H9 (cell line): Measurements from ENCODE around the gene ADGRB3. TPM values are rescaled to one million over a fixed set of nuclear protein-coding genes. Genes with fewer than 3 reads are reported as not detected.

Experiments used
- DNase-seq: peaks from one replicate; pipeline ENCODE4 v3.0.0-alpha.2; 2017
- H2AFZ ChIP-seq: one replicate; pipeline ENCODE4 v1.6.1; 2013; ENCODE audit warnings: mild to moderate bottlenecking, low read length, control low read depth, moderate library complexity
- H2AK5ac ChIP-seq: 2 replicates; pipeline ENCODE4 v1.6.1; 2013; ENCODE audit warnings: low read length, control low read depth, mixed read lengths; ENCODE audit not compliant: insufficient read length
- H2BK120ac ChIP-seq: one replicate; pipeline ENCODE4 v1.6.1; 2013; ENCODE audit warnings: low read depth, mild to moderate bottlenecking, low read length, control low read depth, inconsistent platforms; ENCODE audit not compliant: poor library complexity, severe bottlenecking
- H2BK12ac ChIP-seq: 2 replicates; pipeline ENCODE4 v1.6.1; 2013; ENCODE audit warnings: low read length, control low read depth, mixed read lengths, low read depth; ENCODE audit not compliant: insufficient read length
- H2BK15ac ChIP-seq: 2 replicates; pipeline ENCODE4 v1.6.1; 2013; ENCODE audit warnings: low read depth, low read length, control low read depth
- H2BK20ac ChIP-seq: one replicate; pipeline ENCODE4 v1.6.1; 2013; ENCODE audit warnings: low read depth, mild to moderate bottlenecking, low read length, control low read depth, inconsistent platforms; ENCODE audit not compliant: poor library complexity, severe bottlenecking
- H2BK5ac ChIP-seq: 2 replicates; pipeline ENCODE4 v1.6.1; 2013; ENCODE audit warnings: low read length, control low read depth, mixed read lengths; ENCODE audit not compliant: insufficient read length
- H3K14ac ChIP-seq: 2 replicates; pipeline ENCODE4 v1.6.1; 2013; ENCODE audit warnings: low read length, control low read depth; ENCODE audit not compliant: insufficient read depth
- H3K18ac ChIP-seq: 2 replicates; pipeline ENCODE4 v1.6.1; 2013; ENCODE audit warnings: low read depth, mild to moderate bottlenecking, mixed read lengths, low read length, control low read depth; ENCODE audit not compliant: insufficient read length
- H3K23ac ChIP-seq: 2 replicates; pipeline ENCODE4 v1.6.1; 2013; ENCODE audit warnings: low read length, control low read depth, mixed read lengths, low read depth; ENCODE audit not compliant: insufficient read length
- H3K23me2 ChIP-seq: 2 replicates; pipeline ENCODE4 v1.6.1; 2013; ENCODE audit warnings: low read depth, mild to moderate bottlenecking, mixed read lengths, low read length, control low read depth; ENCODE audit not compliant: insufficient read length, poor library complexity, severe bottlenecking
- H3K27ac ChIP-seq: 2 replicates; pipeline ENCODE4 v1.5.1; 2013; ENCODE audit warnings: low read length, control low read depth, mixed read lengths, low read depth; ENCODE audit not compliant: insufficient read length
- H3K27me3 ChIP-seq: 2 replicates; pipeline ENCODE4 v1.6.1; 2013; ENCODE audit warnings: low read length, control low read depth, inconsistent platforms; ENCODE audit not compliant: insufficient read depth
- H3K4ac ChIP-seq: 2 replicates; pipeline ENCODE4 v1.6.1; 2013; ENCODE audit warnings: low read depth, mild to moderate bottlenecking, control low read depth, inconsistent platforms, low read length, moderate library complexity
- H3K4me1 ChIP-seq: 2 replicates; pipeline ENCODE4 v1.6.1; 2013; ENCODE audit warnings: low read length, control low read depth, inconsistent platforms; ENCODE audit not compliant: insufficient read depth
- H3K4me2 ChIP-seq: 2 replicates; pipeline ENCODE4 v1.6.1; 2013; ENCODE audit warnings: low read length, control low read depth, mixed read lengths; ENCODE audit not compliant: insufficient read length, insufficient read depth
- H3K56ac ChIP-seq: 2 replicates; pipeline ENCODE4 v1.6.1; 2013; ENCODE audit warnings: low read depth, mild to moderate bottlenecking, mixed read lengths, low read length, control low read depth; ENCODE audit not compliant: insufficient read length
- H3K79me1 ChIP-seq: 2 replicates; pipeline ENCODE4 v1.6.1; 2013; ENCODE audit warnings: low read depth, mild to moderate bottlenecking, moderate library complexity, low read length, control low read depth, inconsistent platforms; ENCODE audit not compliant: insufficient read depth, poor library complexity, severe bottlenecking
- H3K79me2 ChIP-seq: 2 replicates; pipeline ENCODE4 v1.6.1; 2013; ENCODE audit warnings: low read length, control low read depth, inconsistent platforms; ENCODE audit not compliant: insufficient read depth
- H3K9ac ChIP-seq: 2 replicates; pipeline ENCODE4 v1.6.1; 2013; ENCODE audit warnings: low read length, control low read depth, mixed read lengths; ENCODE audit not compliant: insufficient read length; ENCODE audit errors: extremely low read depth
- H3K9me3 ChIP-seq: one replicate; pipeline ENCODE4 v1.6.1; 2013; ENCODE audit warnings: low read depth, low read length, inconsistent platforms; ENCODE audit not compliant: control insufficient read depth
- H3T11ph ChIP-seq: one replicate; pipeline ENCODE4 v1.6.1; 2013; ENCODE audit warnings: mild to moderate bottlenecking, low read length, control low read depth, inconsistent platforms
- H4K20me1 ChIP-seq: one replicate; pipeline ENCODE4 v1.6.1; 2013; ENCODE audit not compliant: control insufficient read depth, insufficient read length, insufficient read depth
- H4K5ac ChIP-seq: 2 replicates; pipeline ENCODE4 v1.6.1; 2013; ENCODE audit warnings: low read depth, mild to moderate bottlenecking, mixed read lengths, low read length, control low read depth; ENCODE audit not compliant: insufficient read length
- H4K8ac ChIP-seq: replicated peaks from 2 replicates; pipeline ENCODE4 v1.6.1; 2013; ENCODE audit warnings: low read length, control low read depth, mixed read lengths, low read depth; ENCODE audit not compliant: insufficient read length
- H4K91ac ChIP-seq: 2 replicates; pipeline ENCODE4 v1.6.1; 2013; ENCODE audit warnings: low read depth, mild to moderate bottlenecking, moderate library complexity, mixed read lengths, low read length, control low read depth; ENCODE audit not compliant: insufficient read length
- H3K27ac Mint-ChIP-seq, 3 experiments: 2 replicates in 2 of 3; 3 replicates in 1 of 3; pipeline ENCODE4 v1.8.0; 2020 to 2021; ENCODE audit warnings: mixed read lengths in 3 of 3, mild to moderate bottlenecking in 1 of 3, moderate library complexity in 1 of 3
- H3K27me3 Mint-ChIP-seq: 2 replicates; pipeline ENCODE4 v1.8.0; 2021; ENCODE audit warnings: low read depth, mild to moderate bottlenecking, moderate library complexity, mixed read lengths
- H3K36me3 Mint-ChIP-seq, 3 experiments: 2 replicates in 2 of 3; 3 replicates in 1 of 3; pipeline ENCODE4 v1.8.0; 2020 to 2021; ENCODE audit warnings: low read depth in 3 of 3, mixed read lengths in 3 of 3; ENCODE audit not compliant: insufficient read depth in 1 of 3
- H3K4me1 Mint-ChIP-seq, 2 experiments: 2 replicates each; pipeline ENCODE4 v1.8.0; 2020; ENCODE audit warnings: mixed read lengths in 2 of 2
- H3K4me3 Mint-ChIP-seq, 2 experiments: 2 replicates in 1 of 2; 3 replicates in 1 of 2; pipeline ENCODE4 v1.8.0; 2020 to 2021; ENCODE audit warnings: mild to moderate bottlenecking in 2 of 2, mixed read lengths in 2 of 2, moderate library complexity in 1 of 2
- H3K9me3 Mint-ChIP-seq, 2 experiments: 2 replicates in 1 of 2; 3 replicates in 1 of 2; pipeline ENCODE4 v1.8.0; 2020; ENCODE audit warnings: mild to moderate bottlenecking in 2 of 2, mixed read lengths in 2 of 2, moderate library complexity in 1 of 2
- WGBS: extraction: QIAGEN DNeasy Blood & Tissue Kit; methylation state at CpG from one replicate; pipeline ENCODE4 v1.1.7; 2013; ENCODE audit warnings: missing lambda C conversion rate, low lambda C conversion rate, mixed read lengths; ENCODE audit not compliant: insufficient read length; ENCODE audit errors: extremely low coverage; 5-methylcytosine and 5-hydroxymethylcytosine counted together
- total RNA-seq: library from RNA; stranded (reverse); gene quantifications from 2 replicates; pipeline ENCODE4 v1.2.1, GENCODE V29; 2021
- TF ChIP-seq, protein P1 (sequence below): fragments of 200-600 bp; sonication (generic); conservative IDR thresholded peaks from 3 replicates; pipeline ENCODE4 v1.8.0; 2021; ENCODE audit warnings: antibody characterized with exemption, mild to moderate bottlenecking

ADGRB3 gene
- total RNA-seq, 1 experiment from 2014 or later = 0.37 TPM

- WGBS = no CpG with 5 or more reads among the region's 1 CpG
- no peaks in the 10 kb centered on the region for H3K4me1 ChIP-seq
- H2BK12ac ChIP-seq = peak overlapping the region; percentile 35
- H3K27me3 ChIP-seq = no peaks in the 10 kb centered on the region
- H3K9ac ChIP-seq = no peak overlapping the region
- no peak overlapping the region for H3K56ac ChIP-seq
- Mint-ChIP-seq H3K4me3 (no peak overlapping the region), H3K27ac (no peak overlapping the region), H3K9me3 (no peaks in the 10 kb centered on the region), H3K4me1 (peaks cover 5 to 9% of the 10 kb centered on the region in 2 experiments), H3K27me3 (no peaks in the 10 kb centered on the region), H3K36me3 (no peaks in the 10 kb centered on the region)
- H3K23ac ChIP-seq = no peak overlapping the region
- H3K79me2 ChIP-seq = no peaks in the 10 kb centered on the region
- H2BK120ac ChIP-seq = no peak overlapping the region
- H2BK15ac ChIP-seq = no peak overlapping the region
- H4K91ac ChIP-seq = no peak overlapping the region
- H2BK20ac ChIP-seq = no peak overlapping the region
- H3K9me3 ChIP-seq = no peaks in the 10 kb centered on the region
- H3K79me1 ChIP-seq = no peaks in the 10 kb centered on the region
- TF ChIP-seq, protein P1, sequence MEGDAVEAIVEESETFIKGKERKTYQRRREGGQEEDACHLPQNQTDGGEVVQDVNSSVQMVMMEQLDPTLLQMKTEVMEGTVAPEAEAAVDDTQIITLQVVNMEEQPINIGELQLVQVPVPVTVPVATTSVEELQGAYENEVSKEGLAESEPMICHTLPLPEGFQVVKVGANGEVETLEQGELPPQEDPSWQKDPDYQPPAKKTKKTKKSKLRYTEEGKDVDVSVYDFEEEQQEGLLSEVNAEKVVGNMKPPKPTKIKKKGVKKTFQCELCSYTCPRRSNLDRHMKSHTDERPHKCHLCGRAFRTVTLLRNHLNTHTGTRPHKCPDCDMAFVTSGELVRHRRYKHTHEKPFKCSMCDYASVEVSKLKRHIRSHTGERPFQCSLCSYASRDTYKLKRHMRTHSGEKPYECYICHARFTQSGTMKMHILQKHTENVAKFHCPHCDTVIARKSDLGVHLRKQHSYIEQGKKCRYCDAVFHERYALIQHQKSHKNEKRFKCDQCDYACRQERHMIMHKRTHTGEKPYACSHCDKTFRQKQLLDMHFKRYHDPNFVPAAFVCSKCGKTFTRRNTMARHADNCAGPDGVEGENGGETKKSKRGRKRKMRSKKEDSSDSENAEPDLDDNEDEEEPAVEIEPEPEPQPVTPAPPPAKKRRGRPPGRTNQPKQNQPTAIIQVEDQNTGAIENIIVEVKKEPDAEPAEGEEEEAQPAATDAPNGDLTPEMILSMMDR = no peak
- no peak overlapping the region for H2AFZ ChIP-seq
- H4K5ac ChIP-seq = peak overlapping the region; percentile 92
- H2AK5ac ChIP-seq = no peak overlapping the region
- no peak overlapping the region for H3K14ac ChIP-seq
- H2BK5ac ChIP-seq = no peak overlapping the region
- DNase-seq = no peak
- no peaks in the 10 kb centered on the region for H3K23me2 ChIP-seq
- H3K4ac ChIP-seq = no peak overlapping the region
- no peaks in the 10 kb centered on the region for H4K20me1 ChIP-seq
- H4K8ac ChIP-seq = no peak overlapping the region
- H3K27ac ChIP-seq = no peak overlapping the region
- no peak overlapping the region for H3T11ph ChIP-seq
- no peak overlapping the region for H3K18ac ChIP-seq
- H3K4me2 ChIP-seq = no peak overlapping the region
Observed at GRCh38 chr6:68689910-68690309, 54.8 kb downstream of the ADGRB3 start.
